ENCODE results near the gene TTC21A. TPM values are rescaled to one million over a fixed set of nuclear protein-coding genes. Genes with fewer than 3 reads are reported as not detected.

The TTC21A gene
- total and polyA plus RNA-seq, 2 donors from 2014 or later = 4.8 to 14.1 TPM

GRCh38 chr3:39149059-39149455, 41.6 kb downstream of the TTC21A start:
- intact Hi-C loops (cut with DNase I) = no loop called here
- no peak for FAIRE-seq
- H3K9ac ChIP-seq (ENCODE audit: low read length in 3 of 3) = peak overlapping the region in 1 of 3 donors; percentile 28

GRCh38 chr3:39149498-39150147, 42.1 kb downstream of the TTC21A start:
- peaks cover 23 to 64% (median 60%) of the 10 kb centered on the region in 3 donors for H3K4me1 ChIP-seq (ENCODE audit: control insufficient read depth in 2 of 3, insufficient read depth in 2 of 3, low read depth in 1 of 3, low read length in 3 of 3)
- DNase-seq (peak in 1 of 5 donors; percentile 7), FAIRE-seq (no peak)
- H3K27me3 ChIP-seq (ENCODE audit: control insufficient read depth, insufficient read depth, low read length) = no peaks in the 10 kb centered on the region
- H3K4me3 ChIP-seq (ENCODE audit: low read length in 3 of 3) = peak overlapping the region in 2 of 3 donors; percentile 91 to 98
- intact Hi-C loops (cut with DNase I) = no loop called here
- peaks cover 0 to 20% (median 12%) of the 10 kb centered on the region in 3 donors for H3K36me3 ChIP-seq (ENCODE audit: control insufficient read depth in 2 of 3, insufficient read depth in 3 of 3, low read length in 3 of 3)
- H3K9me3 ChIP-seq (ENCODE audit: control insufficient read depth in 2 of 3, insufficient read depth in 1 of 3, low read length in 3 of 3) = no peaks in the 10 kb centered on the region
- H3K27ac ChIP-seq (ENCODE audit: low read depth in 2 of 2, low read length in 2 of 2) = peak overlapping the region; percentile 88 to 99
- TF ChIP-seq CTCF (IDR thresholded peaks at IDR 0.05; ENCODE audit: borderline replicate concordance, extremely low read depth, insufficient read depth) = no peak
- H3K9ac ChIP-seq (ENCODE audit: low read length in 3 of 3) = peak overlapping the region in 1 of 3 donors; percentile 100

More at GRCh38 chr3:39149059-39149455, 41.6 kb downstream of the TTC21A start:
- no peaks in the 10 kb centered on the region for H3K9me3 ChIP-seq (ENCODE audit: control insufficient read depth in 2 of 3, insufficient read depth in 1 of 3, low read length in 3 of 3)
- H3K4me1 ChIP-seq (ENCODE audit: control insufficient read depth in 2 of 3, insufficient read depth in 2 of 3, low read depth in 1 of 3, low read length in 3 of 3) = peaks cover 23 to 59% (median 56%) of the 10 kb centered on the region in 3 donors
- H3K27ac ChIP-seq (ENCODE audit: low read depth in 2 of 2, low read length in 2 of 2) = peak overlapping the region; percentile 88 to 99
- H3K36me3 ChIP-seq (ENCODE audit: control insufficient read depth in 2 of 3, insufficient read depth in 3 of 3, low read length in 3 of 3) = peaks cover 0 to 25% (median 17%) of the 10 kb centered on the region in 3 donors
- H3K4me3 ChIP-seq (ENCODE audit: low read length in 3 of 3) = peak overlapping the region in 2 of 3 donors; percentile 2 to 40
- no peak for DNase-seq
- H3K27me3 ChIP-seq (ENCODE audit: control insufficient read depth, insufficient read depth, low read length) = no peaks in the 10 kb centered on the region
- no peak for TF ChIP-seq CTCF (IDR thresholded peaks at IDR 0.05; ENCODE audit: borderline replicate concordance, extremely low read depth, insufficient read depth)

- peak overlapping the region in 2 of 3 donors; percentile 64 to 100 for H3K9ac ChIP-seq (ENCODE audit: low read length in 3 of 3)
- FAIRE-seq (no peak), DNase-seq (peak in 3 of 5 donors; percentile 27 to 56 (median 41))
- H3K4me3 ChIP-seq (ENCODE audit: low read length in 3 of 3) = peak overlapping the region in 2 of 3 donors; percentile 91 to 98
- no peaks in the 10 kb centered on the region for H3K9me3 ChIP-seq (ENCODE audit: control insufficient read depth in 2 of 3, insufficient read depth in 1 of 3, low read length in 3 of 3)
- H3K27ac ChIP-seq (ENCODE audit: low read depth in 2 of 2, low read length in 2 of 2) = peak overlapping the region; percentile 88 to 99
- no peaks in the 10 kb centered on the region for H3K27me3 ChIP-seq (ENCODE audit: control insufficient read depth, insufficient read depth, low read length)
- TF ChIP-seq CTCF (IDR thresholded peaks at IDR 0.05; ENCODE audit: borderline replicate concordance, extremely low read depth, insufficient read depth) = no peak
- H3K36me3 ChIP-seq (ENCODE audit: control insufficient read depth in 2 of 3, insufficient read depth in 3 of 3, low read length in 3 of 3) = peaks cover 0 to 14% (median 8%) of the 10 kb centered on the region in 3 donors
- intact Hi-C loops (cut with DNase I) = no loop called here
- H3K4me1 ChIP-seq (ENCODE audit: control insufficient read depth in 2 of 3, insufficient read depth in 2 of 3, low read depth in 1 of 3, low read length in 3 of 3) = peaks cover 23 to 67% (median 63%) of the 10 kb centered on the region in 3 donors
Measured at GRCh38 chr3:39150148-39150802, 42.8 kb downstream of the TTC21A start.

All from kidney (tissue), 14 donors.